GM21367 (cell line): Measurements from ENCODE around the gene ABCF1.
A peak's percentile ranks its signal among the peaks of the same experiment; 100 is the strongest.
"Not testable (repeated sequence)": the region's sequence is repeated elsewhere in the genome, so short reads cannot be mapped to it uniquely, and the experiment has no call there.

Experiments
- ATAC-seq: cut with Tn5 transposase; IDR thresholded peaks from one replicate; pipeline ENCODE4 v1.9.1; 2021; ENCODE audit not compliant: unreplicated experiment

ABCF1 gene

GRCh38 chr6:30556906-30557682 lies 14.1 kb upstream of the ABCF1 start, which contains the start of gene PRR3:
Gene PRR3 (plus strand): TSS chr6:30557295. CDS start chr6:30557345, 50 bp downstream.
- peak; percentile 35 for ATAC-seq

GRCh38 chr6:30557683-30557981 lies 13.6 kb upstream of the ABCF1 start:
- no peak for ATAC-seq

- ATAC-seq = no peak
Observed at GRCh38 chr6:30560930-30561329, 10.3 kb upstream of the ABCF1 start.

- no peak for ATAC-seq
Observed at GRCh38 chr6:30562470-30563425, 8.5 kb upstream of the ABCF1 start.

GRCh38 chr6:30564114-30564513 lies 7.1 kb upstream of the ABCF1 start:
- ATAC-seq = no peak

- ATAC-seq = no peak
Observed at GRCh38 chr6:30565772-30566171, 5.5 kb upstream of the ABCF1 start.

- no peak for ATAC-seq
Observed at GRCh38 chr6:30568245-30568644, 3.0 kb upstream of the ABCF1 start.

- no peak for ATAC-seq
Observed at GRCh38 chr6:30570263-30570662, 979 bp upstream of the ABCF1 start.

GRCh38 chr6:30570740-30571074 lies 535 bp upstream of the ABCF1 start:
- ATAC-seq = peak; percentile 20

- no peak for ATAC-seq
Observed at GRCh38 chr6:30571762-30572082, 480 bp downstream of the ABCF1 start.

- no peak for ATAC-seq
Observed at GRCh38 chr6:30572148-30572547, 906 bp downstream of the ABCF1 start.

- ATAC-seq = no peak
Observed at GRCh38 chr6:30573113-30573512, 1.9 kb downstream of the ABCF1 start.

- no peak for ATAC-seq
Observed at GRCh38 chr6:30578051-30578450, 6.8 kb downstream of the ABCF1 start.

- ATAC-seq = no peak
Observed at GRCh38 chr6:30583921-30584320, 12.7 kb downstream of the ABCF1 start.

GRCh38 chr6:30589754-30590358 lies 18.6 kb downstream of the ABCF1 start:
- ATAC-seq = no peak

- ATAC-seq = no peak
Observed at GRCh38 chr6:30590509-30590908, 19.3 kb downstream of the ABCF1 start.

- no peak for ATAC-seq
Observed at GRCh38 chr6:30591008-30591407, 19.8 kb downstream of the ABCF1 start.

GRCh38 chr6:30592287-30592686 lies 21.0 kb downstream of the ABCF1 start:
- no peak for ATAC-seq

- ATAC-seq = not testable (repeated sequence)
Observed at GRCh38 chr6:30597315-30598144, 26.3 kb downstream of the ABCF1 start.

- no peak for ATAC-seq
Observed at GRCh38 chr6:30598912-30599624, 27.8 kb downstream of the ABCF1 start.
